AG09319 (cell line): ENCODE results near the gene CX3CR1.

Source experiments
- DNase-seq: peaks from one replicate; pipeline ENCODE4 v3.0.0-alpha.2; 2010; ENCODE audit warnings: low read depth; ENCODE audit errors: extremely low read depth
- TF ChIP-seq, protein P1 (sequence below): IDR thresholded peaks from 2 replicates; pipeline ENCODE4 v1.5.1; 2011; ENCODE audit warnings: low read depth, mild to moderate bottlenecking, inconsistent platforms, low read length, moderate library complexity

The CX3CR1 gene

DNA sequence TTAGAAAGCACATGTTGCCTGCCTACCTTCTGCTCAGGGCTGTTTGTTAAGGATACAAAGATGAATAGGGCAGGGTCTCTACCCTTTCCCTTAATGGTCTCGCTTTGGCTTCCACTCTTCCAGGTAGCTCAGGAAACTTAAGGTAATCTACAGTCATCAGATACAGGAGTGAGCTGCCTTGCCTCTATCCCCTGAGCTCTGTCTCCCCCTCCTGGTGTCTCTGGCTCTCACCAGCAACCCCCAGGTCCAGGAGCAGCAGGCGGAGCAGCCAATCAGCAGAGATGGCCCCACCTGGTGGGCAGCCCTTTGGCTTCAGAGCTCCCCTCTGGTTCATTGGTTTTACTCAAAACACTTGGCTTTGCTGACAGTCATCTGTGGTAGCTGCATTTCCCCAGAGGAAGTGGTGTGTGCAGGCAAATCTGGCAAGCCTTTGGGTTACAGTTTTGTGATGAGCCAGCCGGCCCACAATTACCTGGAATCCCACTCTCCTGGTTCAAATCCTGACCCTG is 8.5 kb upstream of the CX3CR1 start:
- TF ChIP-seq, protein P1, sequence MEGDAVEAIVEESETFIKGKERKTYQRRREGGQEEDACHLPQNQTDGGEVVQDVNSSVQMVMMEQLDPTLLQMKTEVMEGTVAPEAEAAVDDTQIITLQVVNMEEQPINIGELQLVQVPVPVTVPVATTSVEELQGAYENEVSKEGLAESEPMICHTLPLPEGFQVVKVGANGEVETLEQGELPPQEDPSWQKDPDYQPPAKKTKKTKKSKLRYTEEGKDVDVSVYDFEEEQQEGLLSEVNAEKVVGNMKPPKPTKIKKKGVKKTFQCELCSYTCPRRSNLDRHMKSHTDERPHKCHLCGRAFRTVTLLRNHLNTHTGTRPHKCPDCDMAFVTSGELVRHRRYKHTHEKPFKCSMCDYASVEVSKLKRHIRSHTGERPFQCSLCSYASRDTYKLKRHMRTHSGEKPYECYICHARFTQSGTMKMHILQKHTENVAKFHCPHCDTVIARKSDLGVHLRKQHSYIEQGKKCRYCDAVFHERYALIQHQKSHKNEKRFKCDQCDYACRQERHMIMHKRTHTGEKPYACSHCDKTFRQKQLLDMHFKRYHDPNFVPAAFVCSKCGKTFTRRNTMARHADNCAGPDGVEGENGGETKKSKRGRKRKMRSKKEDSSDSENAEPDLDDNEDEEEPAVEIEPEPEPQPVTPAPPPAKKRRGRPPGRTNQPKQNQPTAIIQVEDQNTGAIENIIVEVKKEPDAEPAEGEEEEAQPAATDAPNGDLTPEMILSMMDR, result peak; percentile 91
- peak; percentile 34 for DNase-seq

DNA sequence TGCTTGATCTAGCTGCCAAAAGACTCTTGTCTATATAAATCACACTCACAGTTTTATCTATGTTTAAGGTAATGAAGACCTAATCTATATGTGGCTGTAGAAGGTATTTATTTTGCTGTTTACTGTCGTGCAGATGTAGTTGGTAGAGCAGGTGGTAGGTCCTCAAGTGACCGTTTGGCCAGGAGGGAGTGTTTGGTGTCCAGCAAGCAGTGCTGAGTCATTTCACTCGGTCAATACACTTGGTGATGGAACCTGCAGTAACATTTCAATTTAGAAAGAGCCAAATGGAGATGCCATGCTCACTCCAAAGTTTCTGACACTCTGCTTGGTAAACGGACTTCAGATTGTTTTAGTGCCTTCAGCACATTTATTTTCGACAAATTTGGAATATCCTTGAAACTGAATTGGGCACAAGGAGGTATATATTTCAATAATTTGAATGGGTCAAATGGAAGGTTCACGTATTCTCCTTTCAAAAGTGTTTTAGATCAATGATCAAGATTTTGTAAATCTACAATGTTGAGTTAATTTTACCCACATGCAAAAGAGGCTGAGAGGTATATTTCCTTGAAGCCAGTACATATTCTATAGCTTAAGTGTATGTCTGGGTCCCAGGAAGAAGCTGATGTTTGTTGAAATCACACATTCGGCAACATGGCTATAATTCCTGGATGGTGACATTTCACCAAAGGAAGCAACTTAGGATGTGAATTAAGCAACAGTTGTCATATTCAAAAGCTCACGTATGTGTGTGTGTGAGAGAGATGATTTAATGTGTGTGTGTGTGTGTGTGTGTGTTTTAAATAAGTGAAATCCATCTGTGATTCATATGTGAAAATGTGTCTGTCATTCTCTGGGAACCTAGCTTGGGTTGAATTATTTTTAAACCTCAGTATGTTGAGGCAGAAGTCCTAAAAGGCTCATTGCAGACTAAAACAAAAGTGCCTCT is 7.7 kb upstream of the CX3CR1 start:
- TF ChIP-seq, protein P1, result no peak

DNA sequence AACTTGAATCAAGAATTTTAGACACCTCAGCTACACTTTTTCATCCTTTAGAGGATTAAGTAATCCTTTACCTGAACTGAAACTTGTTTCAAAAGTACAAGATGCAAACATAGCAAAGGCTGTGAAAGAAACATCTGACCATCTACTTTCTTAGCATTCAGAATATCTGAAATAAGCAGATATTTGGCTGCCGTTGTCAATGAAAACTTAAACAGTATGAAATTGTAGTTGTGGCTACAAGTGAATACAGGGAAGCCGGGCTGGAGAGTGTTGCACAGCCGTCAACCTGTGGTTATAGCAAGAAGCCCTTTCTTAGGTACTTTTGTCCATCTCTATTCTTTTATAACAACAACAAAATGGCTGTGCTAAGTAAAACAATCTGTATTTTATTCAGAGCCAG is 6.9 kb upstream of the CX3CR1 start:
- TF ChIP-seq, protein P1, result no peak

More for the DNA sequence above, 7.7 kb upstream of the CX3CR1 start:
- DNase-seq, result no peak

DNA sequence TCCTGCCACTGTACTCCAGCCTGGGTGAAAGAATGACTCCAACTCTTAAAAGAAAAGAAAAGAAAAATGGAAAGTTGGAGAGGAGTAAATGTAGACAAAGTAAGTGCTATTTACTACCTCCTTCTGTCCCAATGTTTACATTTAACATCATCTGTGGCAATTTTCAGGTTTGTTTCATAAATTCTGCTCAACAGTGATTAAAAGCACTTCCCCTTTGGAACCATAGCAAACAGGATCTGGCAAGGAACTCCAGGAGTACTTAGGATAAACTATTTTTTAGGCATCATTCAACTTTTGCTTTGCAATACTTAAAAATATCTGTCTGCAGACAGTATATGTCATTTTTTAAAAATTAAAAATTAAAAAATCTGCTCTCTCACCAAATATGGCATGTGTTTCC is 5.5 kb upstream of the CX3CR1 start:
- TF ChIP-seq, protein P1, result no peak
- DNase-seq, result no peak

More for the DNA sequence above, 6.9 kb upstream of the CX3CR1 start:
- no peak for DNase-seq

DNA sequence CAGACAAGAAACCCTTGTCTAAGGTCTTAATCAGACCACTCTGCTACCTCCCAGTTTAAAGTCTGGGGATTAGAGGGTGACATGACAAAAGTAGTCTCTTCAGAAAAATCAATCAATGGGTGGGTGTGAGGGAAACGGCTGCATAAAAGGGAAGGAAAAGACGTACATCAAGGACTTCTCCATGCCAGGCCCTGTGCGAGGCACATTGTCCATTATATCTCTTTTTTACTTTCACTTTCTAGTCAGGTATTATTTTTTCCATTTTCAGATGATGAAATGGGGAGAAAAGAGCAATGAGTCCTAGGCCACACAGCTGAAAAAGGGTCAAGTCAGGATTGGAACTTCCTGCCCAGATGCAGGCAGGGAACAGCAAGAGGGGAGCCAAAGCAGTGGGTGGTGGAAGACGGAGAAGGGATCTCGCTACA is 4.6 kb upstream of the CX3CR1 start:
- TF ChIP-seq, protein P1, result no peak
- DNase-seq, result no peak

DNA sequence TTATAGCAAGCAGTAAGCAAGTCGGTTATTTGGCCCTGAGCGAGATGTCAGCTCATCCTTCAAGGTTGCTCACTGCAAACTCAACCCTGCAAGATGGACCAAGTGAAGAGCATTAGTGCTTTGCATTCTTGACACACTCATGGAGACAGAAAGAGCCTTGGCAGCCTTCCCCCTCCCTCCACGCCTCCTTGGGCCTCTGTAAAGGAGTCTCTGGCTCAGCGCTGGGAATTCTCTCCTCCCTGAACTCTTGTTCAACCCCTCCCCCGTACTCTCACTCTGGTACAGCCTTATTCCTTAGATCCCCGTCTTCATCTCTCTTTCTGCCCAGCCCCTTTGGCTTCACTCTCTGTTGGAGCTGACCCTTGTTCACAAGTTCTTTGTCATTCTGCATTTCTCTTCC is 2.2 kb upstream of the CX3CR1 start:
- TF ChIP-seq, protein P1, result no peak
- no peak for DNase-seq

DNA sequence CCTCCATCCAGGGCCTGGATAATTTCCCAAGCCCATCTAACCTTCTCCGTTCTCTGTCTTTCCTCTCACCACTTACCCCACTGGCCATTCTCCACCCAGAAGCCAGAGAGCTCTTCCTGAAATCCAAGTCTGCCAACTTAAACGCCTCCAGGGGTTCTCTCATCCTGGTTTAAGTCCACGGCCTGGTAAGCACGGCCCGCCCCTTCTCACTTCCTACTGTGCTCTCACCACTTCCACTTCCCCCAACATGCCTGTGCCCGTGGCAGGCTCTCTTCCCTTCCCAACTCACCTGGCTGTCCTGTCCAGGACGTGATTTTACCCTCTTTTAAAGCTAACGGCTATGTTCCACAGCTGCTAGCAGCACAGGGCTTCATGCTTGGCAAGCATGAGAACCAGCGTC is 1.7 kb upstream of the CX3CR1 start:
- TF ChIP-seq, protein P1, result no peak
- no peak for DNase-seq
